Ascending aorta (tissue), 2 donors: ENCODE measurements around the gene MB. TPM values are rescaled to one million over a fixed set of nuclear protein-coding genes. Genes with fewer than 3 reads are reported as not detected.

Source experiments
- DNase-seq, 2 donors: peaks; one replicate each; pipeline ENCODE4 v3.0.0-alpha.2; 2019; ENCODE audit warnings: low spot score in 2 of 2
- H3K27ac ChIP-seq, 2 donors: fragments of 200-600 bp; sonication (generic); one replicate each; pipeline ENCODE4 v1.5.1; 2016 to 2017; ENCODE audit warnings: mild to moderate bottlenecking in 1 of 2
- H3K27me3 ChIP-seq: fragments of 200-600 bp; sonication (generic); one replicate; pipeline ENCODE4 v1.5.1; 2017
- H3K36me3 ChIP-seq, 2 donors: fragments of 200-600 bp; sonication (generic); one replicate each; pipeline ENCODE4 v1.5.1; 2016
- H3K4me1 ChIP-seq, 2 donors: fragments of 200-600 bp; sonication (generic); one replicate each; pipeline ENCODE4 v1.5.1; 2016 to 2017; ENCODE audit warnings: mild to moderate bottlenecking in 1 of 2
- H3K4me3 ChIP-seq, 2 donors: fragments of 200-600 bp; sonication (generic); one replicate each; pipeline ENCODE4 v1.5.1; 2016 to 2017; ENCODE audit warnings: mild to moderate bottlenecking in 1 of 2
- H3K9me3 ChIP-seq, 2 donors: fragments of 200-600 bp; sonication (generic); one replicate each; pipeline ENCODE4 v1.5.1; 2016
- CTCF ChIP-seq, 3 experiments: fragments of 200-600 bp in 2 of 3; fragments of 450-650 bp in 1 of 3; sonication (generic) in 2 of 3; IDR thresholded peaks; one replicate each; pipeline ENCODE4 v1.5.1; 2016 to 2019; ENCODE audit warnings: antibody characterized with exemption in 3 of 3, mild to moderate bottlenecking in 1 of 3, moderate library complexity in 1 of 3
- intact Hi-C: fragments of 100-400 bp; cut with DNase I; formaldehyde crosslinking; loops from one replicate; pipeline ENCODE4 v1.15.1; 2023
- total RNA-seq: library from RNA; depleted of rRNA; stranded (reverse); fragments of >200 nt; gene quantifications from one replicate; pipeline ENCODE4 v1.1.0, GENCODE V29; 2016

Gene MB
- total RNA-seq, 1 donor from 2014 or later, result not detected

DNA sequence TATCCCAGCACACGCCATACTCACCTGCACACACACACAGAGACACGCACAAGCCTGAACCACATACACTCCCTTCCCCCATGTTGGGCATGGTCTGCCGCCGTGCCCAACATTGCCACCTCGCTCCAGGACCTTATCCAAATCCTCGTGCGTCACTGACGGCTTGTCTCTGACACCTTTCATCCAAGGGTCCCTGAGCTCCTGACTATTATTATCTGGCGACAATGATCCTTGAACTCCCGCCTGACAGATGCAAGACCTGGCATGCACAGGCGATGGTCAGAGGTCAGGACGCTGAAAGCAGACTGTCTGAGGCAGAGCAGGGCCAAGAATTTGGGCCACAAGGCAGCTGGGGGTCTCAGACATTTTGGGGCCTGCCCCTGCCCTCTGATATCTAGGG is 4.2 kb downstream of the MB start:
- Histone ChIP-seq H3K36me3 (no peaks in the 10 kb centered on the region), H3K27ac (no peak overlapping the region), H3K4me1 (no peaks in the 10 kb centered on the region), H3K9me3 (no peaks in the 10 kb centered on the region), H3K27me3 (no peaks in the 10 kb centered on the region), H3K4me3 (no peak overlapping the region)
- DNase-seq, result no peak
- TF ChIP-seq CTCF (IDR thresholded peaks at IDR 0.05), result no peak
- intact Hi-C loops, result no loop called here

DNA sequence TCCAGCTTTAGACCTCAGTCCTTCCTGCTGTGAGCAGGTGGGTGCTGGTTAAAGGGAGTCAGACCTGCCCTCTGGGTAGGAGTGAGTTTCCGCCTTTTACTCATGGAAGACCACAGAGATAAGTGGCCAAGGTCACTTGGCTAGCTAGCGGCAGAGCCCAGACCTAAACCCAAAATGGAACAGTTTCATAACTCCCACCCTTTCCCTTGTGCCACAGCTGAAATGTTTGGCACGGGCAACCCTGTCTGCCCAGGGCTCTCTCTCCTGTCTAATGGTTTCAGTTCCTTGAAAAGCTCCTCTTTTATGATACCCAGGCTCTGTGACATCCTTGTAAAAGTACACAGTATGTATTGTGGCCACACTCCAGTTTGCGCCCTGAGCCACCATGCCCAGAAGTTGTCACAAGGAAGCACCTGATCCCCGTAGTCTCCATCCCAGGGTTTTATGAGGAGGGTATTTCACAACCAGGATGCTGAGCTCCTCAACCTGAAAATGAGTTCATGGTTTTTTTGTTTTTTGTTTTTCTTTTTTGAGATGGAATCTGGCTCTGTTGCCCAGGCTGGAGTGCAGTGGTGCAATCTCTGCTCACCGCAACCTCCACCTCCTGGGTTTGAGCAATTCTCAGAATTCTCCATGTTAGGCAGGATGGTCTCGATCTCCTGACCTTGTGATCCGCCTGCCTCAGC is 5.1 kb downstream of the MB start:
- no peak for DNase-seq
- Histone ChIP-seq H3K9me3 (no peaks in the 10 kb centered on the region), H3K4me1 (no peaks in the 10 kb centered on the region), H3K36me3 (no peaks in the 10 kb centered on the region), H3K4me3 (no peak overlapping the region), H3K27ac (no peak overlapping the region), H3K27me3 (no peaks in the 10 kb centered on the region)
- TF ChIP-seq CTCF (IDR thresholded peaks at IDR 0.05), result no peak
- intact Hi-C loops, result no loop called here

DNA sequence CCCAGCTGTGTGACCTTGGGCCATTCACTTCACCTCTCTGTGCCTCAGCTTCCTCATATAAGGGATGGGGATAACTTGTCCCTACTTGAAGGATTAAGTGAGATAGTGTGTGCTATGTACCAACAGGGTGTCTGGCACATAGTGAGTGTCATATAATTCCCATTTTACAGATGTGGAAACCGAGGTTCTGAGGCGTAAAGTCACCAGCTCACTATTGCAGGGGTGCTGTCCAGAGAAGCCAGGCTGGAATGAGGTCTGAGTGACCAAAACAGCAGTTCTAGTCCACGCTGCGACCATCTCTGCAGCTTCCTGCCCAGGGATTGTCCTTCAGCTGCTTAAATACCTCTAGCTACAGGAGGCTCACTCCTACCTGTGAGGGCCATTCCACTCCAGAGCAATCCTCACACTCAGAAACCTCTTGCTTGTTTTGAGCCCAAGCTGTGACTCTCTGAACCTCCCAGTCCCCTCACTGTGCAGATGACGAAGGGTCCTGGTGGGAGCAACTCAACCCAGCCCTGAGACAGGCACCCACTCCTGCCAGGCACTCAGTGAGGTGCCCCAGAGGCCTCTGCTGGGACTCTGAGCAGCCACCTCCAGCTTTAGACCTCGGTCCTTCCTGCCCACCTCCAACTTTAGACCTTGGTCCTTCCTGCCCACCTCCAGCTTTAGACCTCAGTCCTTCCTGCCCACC is 5.8 kb downstream of the MB start:
- H3K27ac ChIP-seq, result no peak overlapping the region
- no peak for TF ChIP-seq CTCF (IDR thresholded peaks at IDR 0.05)
- peaks cover under 1 to 5% of the 10 kb centered on the region in 2 donors for H3K4me1 ChIP-seq
- no peaks in the 10 kb centered on the region for H3K9me3 ChIP-seq
- DNase-seq, result no peak
- H3K4me3 ChIP-seq, result no peak overlapping the region
- intact Hi-C loops, result no loop called here
- no peaks in the 10 kb centered on the region for H3K36me3 ChIP-seq
- no peaks in the 10 kb centered on the region for H3K27me3 ChIP-seq

DNA sequence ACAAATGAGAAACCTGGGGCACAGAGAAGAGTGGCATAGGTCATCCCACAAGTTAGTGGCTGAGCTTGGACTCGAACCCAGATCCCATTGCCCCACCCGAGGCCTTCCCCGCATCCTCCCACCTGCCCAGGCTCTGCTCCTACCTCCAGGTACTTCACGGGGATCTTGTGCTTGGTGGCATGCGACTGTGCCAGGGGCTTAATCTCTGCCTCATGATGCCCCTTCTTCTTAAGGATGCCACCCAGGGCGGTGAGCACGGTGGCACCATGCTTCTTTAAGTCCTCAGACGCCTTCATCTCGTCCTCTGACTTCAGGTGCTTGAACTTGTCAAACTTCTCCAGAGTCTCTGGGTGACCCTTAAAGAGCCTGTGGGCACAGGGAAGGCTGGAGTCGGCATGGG is 6.4 kb downstream of the MB start:
- Histone ChIP-seq H3K9me3 (no peaks in the 10 kb centered on the region), H3K4me1 (peaks cover 2 to 11% of the 10 kb centered on the region in 2 donors), H3K36me3 (no peaks in the 10 kb centered on the region), H3K27ac (no peak overlapping the region), H3K4me3 (no peak overlapping the region), H3K27me3 (no peaks in the 10 kb centered on the region)
- TF ChIP-seq CTCF (IDR thresholded peaks at IDR 0.05), result no peak
- intact Hi-C loops, result no loop called here
- no peak for DNase-seq

DNA sequence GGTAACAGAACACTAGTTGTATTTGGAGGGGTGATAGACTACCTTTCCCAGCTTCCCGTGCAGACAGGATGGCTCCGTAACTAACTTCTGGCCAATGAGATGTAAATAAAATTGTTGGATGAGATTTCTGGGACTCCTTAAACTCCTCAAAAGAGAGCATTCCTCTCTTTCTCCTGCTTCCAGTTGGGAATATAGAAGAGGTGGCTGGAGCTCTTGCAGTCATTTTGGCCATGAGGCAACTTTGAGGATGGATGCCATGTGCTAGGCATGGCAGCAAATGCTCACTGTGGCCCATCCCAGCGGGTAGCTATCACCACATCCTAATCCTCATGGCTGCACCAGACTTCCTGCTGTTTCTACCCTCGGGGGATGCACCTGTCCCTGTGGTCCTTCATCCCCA is 7.4 kb downstream of the MB start:
- H3K4me1 ChIP-seq, result peaks cover 2 to 13% of the 10 kb centered on the region in 2 donors
- no peaks in the 10 kb centered on the region for H3K27me3 ChIP-seq
- intact Hi-C loops, result no loop called here
- no peak overlapping the region for H3K27ac ChIP-seq
- no peaks in the 10 kb centered on the region for H3K36me3 ChIP-seq
- no peaks in the 10 kb centered on the region for H3K9me3 ChIP-seq
- no peak for TF ChIP-seq CTCF (IDR thresholded peaks at IDR 0.05)
- no peak overlapping the region for H3K4me3 ChIP-seq
- DNase-seq, result no peak
